Fibroblast of the aortic adventitia (primary cell): ENCODE data around the gene SAMD4B. TPM values are rescaled to one million over a fixed set of nuclear protein-coding genes. Genes with fewer than 3 reads are reported as not detected.
"Not testable (repeated sequence)": the region's sequence is repeated elsewhere in the genome, so short reads cannot be mapped to it uniquely, and the experiment has no call there.

Source experiments
- DNase-seq: peaks from one replicate; pipeline ENCODE4 v3.0.0-alpha.2; 2010; ENCODE audit warnings: low read depth
- H3K4me3 ChIP-seq: 2 replicates; pipeline ENCODE4 v1.5.1; 2011; ENCODE audit warnings: low read depth, mild to moderate bottlenecking, control low read depth, low read length, moderate library complexity
- CTCF ChIP-seq: IDR thresholded peaks from 2 replicates; pipeline ENCODE4 v1.5.1; 2011; ENCODE audit warnings: mild to moderate bottlenecking, low read length, control low read depth, inconsistent platforms; ENCODE audit not compliant: insufficient read depth
- total RNA-seq: library from RNA; depleted of rRNA; stranded (reverse); fragments of >200 nt; gene quantifications from 2 replicates; pipeline ENCODE4 v1.2.3, GENCODE V29; 2012; ENCODE audit warnings: low replicate concordance

The SAMD4B gene
- total RNA-seq, 1 donor: 84.9 TPM

- no peak overlapping the region for H3K4me3 ChIP-seq
- TF ChIP-seq CTCF: no peak
- no peak for DNase-seq
Measured at GRCh38 chr19:39335168-39335548, 7.1 kb upstream of the SAMD4B start.

GRCh38 chr19:39336483-39336882 lies 5.7 kb upstream of the SAMD4B start:
- no peak for TF ChIP-seq CTCF
- no peak for DNase-seq
- no peak overlapping the region for H3K4me3 ChIP-seq

- DNase-seq: no peak
- TF ChIP-seq CTCF: no peak
- no peak overlapping the region for H3K4me3 ChIP-seq
Measured at GRCh38 chr19:39339674-39340073, 2.5 kb upstream of the SAMD4B start.

GRCh38 chr19:39340156-39340555 lies 2.1 kb upstream of the SAMD4B start:
- DNase-seq, H3K4me3 ChIP-seq: not testable (repeated sequence)

- H3K4me3 ChIP-seq: peak overlapping the region; percentile 99
- DNase-seq: no peak
- peak; percentile 27 for TF ChIP-seq CTCF
Measured at GRCh38 chr19:39341129-39341718, 997 bp upstream of the SAMD4B start.

GRCh38 chr19:39342647-39343305 lies 555 bp downstream of the SAMD4B start:
- no peak for TF ChIP-seq CTCF
- H3K4me3 ChIP-seq: peak overlapping the region; percentile 81
- DNase-seq: no peak

- no peak for DNase-seq
- H3K4me3 ChIP-seq: no peak overlapping the region
- no peak for TF ChIP-seq CTCF
Measured at GRCh38 chr19:39345956-39346355, 3.7 kb downstream of the SAMD4B start.
